ENCODE measurements around the gene TLK2.

The TLK2 gene

GRCh38 chr17:62628831-62629555, 150.4 kb downstream of the TLK2 start:
- peak; percentile 37 for DNase-seq (ENCODE audit: low spot score)

GRCh38 chr17:62629556-62630364, 151.1 kb downstream of the TLK2 start:
- DNase-seq (ENCODE audit: low spot score), result no peak

- DNase-seq (ENCODE audit: low spot score), result no peak
These were observed 151.9 kb downstream of the TLK2 start for GRCh38 chr17:62630365-62631085.

- DNase-seq (ENCODE audit: low spot score), result no peak
These were observed 152.7 kb downstream of the TLK2 start for GRCh38 chr17:62631086-62631935.

- DNase-seq (ENCODE audit: low spot score), result no peak
These were observed 153.6 kb downstream of the TLK2 start for GRCh38 chr17:62631936-62632924.

- DNase-seq (ENCODE audit: low spot score), result no peak
These were observed 159.2 kb downstream of the TLK2 start for GRCh38 chr17:62637809-62638208.

GRCh38 chr17:62641153-62641552, 162.5 kb downstream of the TLK2 start:
- no peak for DNase-seq (ENCODE audit: low spot score)

- DNase-seq (ENCODE audit: low spot score), result no peak
These were observed 163.3 kb downstream of the TLK2 start for GRCh38 chr17:62641951-62642350.

GRCh38 chr17:62643496-62643895, 164.9 kb downstream of the TLK2 start:
- no peak for DNase-seq (ENCODE audit: low spot score)

- no peak for DNase-seq (ENCODE audit: low spot score)
These were observed 166.0 kb downstream of the TLK2 start for GRCh38 chr17:62644487-62645173.

- no peak for DNase-seq (ENCODE audit: low spot score)
These were observed 169.8 kb downstream of the TLK2 start for GRCh38 chr17:62648251-62648955.

- no peak for DNase-seq (ENCODE audit: low spot score)
These were observed 170.3 kb downstream of the TLK2 start for GRCh38 chr17:62648956-62649294.

GRCh38 chr17:62649570-62649969, 170.9 kb downstream of the TLK2 start:
- DNase-seq (ENCODE audit: low spot score), result no peak

- no peak for DNase-seq (ENCODE audit: low spot score)
These were observed 172.0 kb downstream of the TLK2 start for GRCh38 chr17:62650587-62650986.

- peak; percentile 85 for DNase-seq (ENCODE audit: low spot score)
These were observed 173.8 kb downstream of the TLK2 start for GRCh38 chr17:62652251-62653001.

GRCh38 chr17:62653002-62653825, 174.6 kb downstream of the TLK2 start:
- DNase-seq (ENCODE audit: low spot score), result peak; percentile 78

GRCh38 chr17:62653826-62654761, 175.5 kb downstream of the TLK2 start:
- DNase-seq (ENCODE audit: low spot score), result peak; percentile 87
